HG02970 (cell line): ENCODE data around the gene ATP2B2.
"Not testable (repeated sequence)": the region's sequence is repeated elsewhere in the genome, so short reads cannot be mapped to it uniquely, and the experiment has no call there.

Experiments used
- ATAC-seq: cut with Tn5 transposase; IDR thresholded peaks from one replicate; pipeline ENCODE4 v1.9.1; 2021; ENCODE audit warnings: mild to moderate bottlenecking, moderate library complexity, moderate number of reproducible peaks; ENCODE audit not compliant: unreplicated experiment, low FRiP score

Gene ATP2B2

DNA sequence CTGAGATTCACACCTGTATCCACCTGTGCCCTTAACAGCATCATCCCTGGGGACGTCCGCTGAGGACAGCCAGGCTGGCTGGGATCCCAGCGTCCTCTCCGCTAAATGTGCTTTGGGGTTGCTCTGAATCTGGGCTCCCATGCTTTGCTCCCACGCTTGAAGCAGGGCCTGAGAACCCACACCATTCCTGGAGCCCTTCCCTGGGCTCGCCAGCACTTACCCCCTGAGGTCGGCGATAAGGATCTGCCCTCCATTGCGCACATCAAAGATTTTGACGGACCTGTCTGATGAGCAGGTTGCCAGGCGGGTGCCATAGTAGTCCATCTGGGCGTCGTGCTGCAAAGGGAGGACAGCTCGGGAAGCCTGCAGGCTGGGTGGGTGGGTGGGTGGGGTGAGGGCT is 190.3 kb downstream of the ATP2B2 start:
- ATAC-seq = no peak

DNA sequence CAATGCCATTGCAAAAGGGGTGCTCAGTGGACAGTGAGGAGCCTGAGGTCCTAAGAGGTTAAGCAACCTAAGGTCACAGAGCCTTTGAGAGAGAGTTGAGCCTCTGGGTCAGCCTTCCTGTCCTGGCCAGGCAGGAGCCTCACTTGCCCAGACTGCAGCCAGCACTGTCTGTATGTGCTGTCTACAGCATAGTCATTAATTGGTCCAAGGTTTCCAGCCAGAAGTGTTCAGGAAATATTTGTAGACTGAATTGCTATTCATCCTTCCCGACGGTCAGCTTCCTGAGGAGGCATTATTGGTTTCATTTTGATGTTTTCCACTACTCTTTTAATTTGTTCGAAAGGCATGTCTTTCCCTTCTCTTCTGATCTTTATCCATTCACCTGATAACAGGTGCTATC is 192.5 kb downstream of the ATP2B2 start:
- ATAC-seq = no peak

DNA sequence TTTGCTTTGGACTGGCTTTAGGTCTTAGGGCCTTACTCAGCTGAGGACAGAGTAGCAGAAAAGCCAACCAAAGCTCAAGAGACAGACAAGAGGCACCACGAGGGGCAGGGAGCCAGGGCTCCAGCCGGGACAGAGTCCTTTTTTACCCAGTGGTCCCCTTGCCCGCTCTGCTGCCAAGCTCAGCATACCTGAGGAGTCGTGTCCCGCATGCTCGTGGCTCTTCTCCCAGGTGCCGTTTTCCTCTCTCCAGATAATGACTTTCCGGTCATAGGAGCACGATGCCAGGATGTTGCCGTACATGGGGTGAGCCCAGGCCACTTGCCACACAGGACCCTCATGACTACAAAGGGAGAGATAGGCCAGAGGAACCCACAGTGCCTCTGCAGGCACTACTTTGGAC is 193.0 kb downstream of the ATP2B2 start:
- no peak for ATAC-seq

DNA sequence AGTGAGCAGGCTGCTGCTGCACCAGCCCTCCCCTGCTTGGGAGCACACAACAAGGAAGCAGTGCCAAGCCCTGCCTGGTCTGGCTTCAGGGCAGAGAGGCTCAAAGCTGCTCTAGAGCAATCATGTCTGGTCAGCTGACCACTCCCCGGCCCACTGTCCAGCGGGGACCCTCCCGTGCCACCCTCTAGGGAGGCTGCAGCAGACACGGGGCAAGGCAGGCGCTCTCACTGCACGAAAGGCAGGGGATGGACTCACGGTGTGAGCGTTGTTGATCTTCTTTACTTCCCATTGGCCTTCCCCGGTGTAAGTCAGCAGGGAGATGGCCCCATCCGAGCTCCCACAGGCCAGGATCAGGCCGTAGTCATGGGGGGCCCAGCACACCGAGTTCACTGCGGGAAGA is 193.7 kb downstream of the ATP2B2 start:
- no peak for ATAC-seq

DNA sequence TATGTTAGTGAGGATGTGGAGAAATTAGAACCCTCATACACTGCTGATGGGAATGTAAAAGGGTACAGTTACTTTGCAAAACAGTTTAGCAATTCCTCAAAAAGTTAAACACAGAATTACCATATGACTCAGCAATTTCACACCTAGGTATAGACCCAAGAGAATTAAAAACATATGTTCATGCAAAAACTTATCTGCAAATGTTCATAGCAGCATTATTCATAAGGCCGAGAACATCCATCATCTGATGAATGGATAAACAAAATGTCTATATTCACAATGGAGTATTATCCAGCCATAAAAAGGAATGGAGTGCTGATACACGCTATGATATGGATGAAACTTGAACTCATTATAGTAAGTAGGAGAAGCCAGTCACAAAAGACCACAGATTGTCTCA is 194.8 kb downstream of the ATP2B2 start:
- no peak for ATAC-seq

DNA sequence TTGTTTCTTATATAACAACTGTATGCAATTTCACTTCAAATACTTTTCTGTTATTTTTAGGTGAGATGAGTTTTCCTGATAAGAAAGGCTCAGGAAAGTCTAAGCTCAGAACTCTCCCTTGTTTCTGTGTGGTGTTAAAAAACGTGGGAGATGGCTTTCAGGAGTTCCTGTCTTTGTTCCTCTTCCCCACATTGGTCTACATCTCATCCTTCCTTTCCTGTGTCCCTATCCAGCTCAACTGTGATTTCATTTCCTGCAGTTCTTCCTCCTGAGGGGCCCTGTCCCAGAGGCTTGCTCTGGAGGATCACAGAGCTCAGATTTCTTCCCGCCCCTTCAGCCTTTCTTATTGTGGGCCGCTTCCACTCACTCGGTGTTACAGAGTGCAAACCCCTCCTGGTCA is 195.7 kb downstream of the ATP2B2 start:
- ATAC-seq = no peak

DNA sequence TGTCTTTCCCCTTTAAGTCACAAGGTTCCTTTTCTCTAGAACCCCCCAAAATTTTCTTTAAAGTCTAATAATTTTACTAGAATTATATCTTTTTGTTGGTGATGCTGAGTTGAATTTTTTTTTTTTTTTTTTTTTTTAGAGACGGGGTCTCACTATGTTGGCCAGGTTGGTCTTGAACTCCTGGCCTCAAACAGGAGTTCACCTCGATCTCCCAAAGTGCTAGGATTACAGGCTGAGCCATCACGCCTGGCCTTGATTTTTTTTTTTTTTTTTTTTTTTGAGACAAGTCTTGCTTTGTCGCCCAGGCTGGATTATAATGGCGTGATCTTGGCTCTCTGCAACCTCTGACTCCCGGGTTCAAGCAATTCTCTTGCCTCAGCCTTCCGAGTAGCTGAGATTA is 196.7 kb downstream of the ATP2B2 start:
- no peak for ATAC-seq

DNA sequence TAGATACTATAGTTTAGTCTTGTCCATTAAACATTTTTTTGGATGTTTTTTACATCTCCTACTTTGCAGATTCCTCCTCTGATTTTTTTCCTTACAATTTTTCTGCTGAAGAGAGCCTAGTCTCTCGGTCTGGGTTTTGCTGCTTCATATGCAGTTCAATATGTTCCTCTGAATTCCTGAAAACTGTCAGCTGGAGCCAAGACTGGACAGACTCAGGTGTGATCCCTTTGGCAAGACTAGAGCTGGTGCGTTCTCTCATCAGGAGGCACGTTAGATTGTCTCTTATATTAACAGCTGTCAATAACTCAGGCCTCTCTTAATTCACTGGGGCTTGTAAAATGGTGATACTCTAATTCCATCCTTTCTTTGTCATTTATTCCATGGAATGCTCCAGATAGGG is 199.2 kb downstream of the ATP2B2 start:
- no peak for ATAC-seq

DNA sequence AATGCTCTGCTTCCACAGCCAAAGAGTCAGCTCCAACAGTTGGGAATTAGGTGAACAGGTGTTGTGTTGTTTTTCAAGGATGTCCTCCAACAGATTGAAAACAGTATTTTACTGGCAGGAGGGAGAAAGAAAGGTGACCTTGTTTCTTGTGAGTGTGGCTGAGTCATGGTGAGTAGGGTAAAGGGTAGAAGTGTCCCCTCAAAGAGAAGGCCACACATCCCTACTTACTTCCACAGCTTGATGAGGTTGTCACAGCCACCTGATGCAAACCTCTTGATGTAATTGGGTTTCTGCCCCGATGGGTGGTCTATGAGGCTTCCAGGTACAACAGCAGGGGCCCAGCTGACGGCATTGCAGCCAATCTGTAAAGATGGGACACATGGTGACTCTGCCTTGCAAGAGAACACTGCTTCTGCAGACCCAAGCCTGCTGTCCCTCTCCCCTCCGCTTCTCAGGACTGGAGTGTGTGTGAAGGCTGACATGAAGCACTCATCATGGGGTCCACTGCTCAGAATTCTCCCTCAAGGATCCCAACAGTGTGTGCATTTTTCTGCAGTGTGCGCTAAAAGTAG is 200.0 kb downstream of the ATP2B2 start:
- ATAC-seq = no peak

DNA sequence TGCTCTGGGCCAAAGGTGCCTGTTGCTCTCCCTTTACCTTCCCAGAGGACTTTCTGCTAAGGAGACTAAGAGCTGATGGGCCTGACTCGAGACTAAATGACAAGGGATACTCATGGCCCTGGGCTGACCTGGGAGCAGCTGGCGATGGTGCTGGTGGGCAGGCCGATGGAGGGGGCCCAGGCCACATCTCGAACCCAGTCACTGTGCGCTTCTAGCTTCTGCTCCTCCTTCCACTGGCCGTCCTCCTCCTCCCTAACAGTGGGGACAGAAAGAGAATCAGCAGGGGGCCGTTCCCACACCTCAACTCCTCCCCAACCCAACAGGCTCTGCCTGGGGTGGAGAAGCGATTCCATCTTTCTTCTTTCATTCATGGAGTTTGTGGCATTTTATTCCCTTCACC is 200.5 kb downstream of the ATP2B2 start:
- ATAC-seq = no peak

DNA sequence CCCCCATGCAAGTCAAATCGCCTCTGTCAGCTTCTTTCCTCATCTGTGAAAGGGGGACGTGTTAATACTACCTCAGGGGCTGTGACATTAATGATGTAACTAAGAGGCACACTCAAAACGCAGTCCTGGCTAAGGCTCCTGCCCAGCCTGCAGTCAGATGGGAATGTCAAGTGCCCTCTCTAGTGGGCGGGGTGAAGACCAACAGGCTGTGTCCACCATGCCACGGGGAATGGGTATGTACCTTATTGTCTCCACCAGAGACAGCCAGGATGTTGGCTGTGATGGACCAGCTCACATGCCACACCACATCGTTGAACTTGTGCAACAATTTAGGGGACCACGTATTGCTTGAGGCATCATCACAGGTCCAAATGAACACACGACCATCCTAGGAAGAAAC is 201.6 kb downstream of the ATP2B2 start:
- no peak for ATAC-seq

DNA sequence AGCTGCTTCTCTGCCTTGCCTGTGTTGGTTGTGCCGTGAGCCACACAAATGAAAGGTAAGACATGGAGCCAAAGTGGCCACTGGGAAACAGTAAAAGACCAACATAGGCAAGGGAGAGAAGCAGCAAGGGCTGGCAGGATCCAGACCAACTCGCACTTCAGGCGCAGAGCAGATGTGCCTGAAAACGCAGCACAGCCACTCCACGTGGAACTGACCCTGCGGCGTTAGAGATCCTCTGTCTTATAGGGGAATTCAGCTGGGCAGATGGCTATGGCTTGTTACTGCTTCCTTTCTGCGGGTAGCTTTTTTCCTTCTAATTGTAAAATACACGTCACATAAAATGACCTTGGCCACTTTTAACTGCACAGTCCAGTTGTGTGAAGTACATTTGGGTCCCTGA is 202.3 kb downstream of the ATP2B2 start:
- ATAC-seq = no peak

DNA sequence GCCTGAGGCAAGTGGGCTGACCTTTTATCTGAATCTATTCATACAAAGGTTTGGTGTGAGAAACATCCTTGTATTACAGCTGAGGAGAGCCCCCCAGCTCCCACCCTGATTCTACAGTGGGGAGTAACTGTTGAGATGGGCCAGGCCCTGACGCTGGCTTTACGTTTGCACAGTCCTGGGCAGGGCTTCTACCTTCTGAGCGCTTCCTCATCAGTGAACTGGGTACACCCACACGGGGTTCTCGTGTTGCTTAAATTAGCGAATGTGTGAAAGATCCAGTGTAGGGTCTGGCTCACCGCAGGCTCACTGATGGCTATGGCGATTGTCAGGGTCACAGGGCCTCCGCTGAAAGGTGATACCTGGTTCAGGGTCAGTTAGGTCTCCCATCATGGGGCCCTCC is 205.3 kb downstream of the ATP2B2 start:
- ATAC-seq = no peak

DNA sequence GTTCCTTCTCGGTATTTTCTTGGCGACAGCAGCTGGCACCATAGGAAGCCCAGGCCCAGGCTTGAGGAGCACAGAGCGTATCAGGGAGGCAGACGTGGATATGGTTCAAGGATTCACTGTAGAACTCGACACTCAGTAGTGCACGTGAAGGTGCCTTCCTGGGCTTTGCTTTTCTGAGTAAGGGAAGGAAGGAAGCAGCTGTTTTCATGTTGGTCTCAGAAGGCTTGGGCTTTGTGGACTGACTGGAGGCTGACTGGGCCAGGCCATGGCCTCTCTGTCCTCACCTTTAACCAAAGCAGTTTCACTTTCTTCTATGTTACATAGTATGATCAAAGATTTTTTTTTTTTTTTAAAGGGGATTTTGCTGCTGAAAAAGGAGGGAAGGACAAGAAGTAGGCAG is 205.7 kb downstream of the ATP2B2 start:
- no peak for ATAC-seq

DNA sequence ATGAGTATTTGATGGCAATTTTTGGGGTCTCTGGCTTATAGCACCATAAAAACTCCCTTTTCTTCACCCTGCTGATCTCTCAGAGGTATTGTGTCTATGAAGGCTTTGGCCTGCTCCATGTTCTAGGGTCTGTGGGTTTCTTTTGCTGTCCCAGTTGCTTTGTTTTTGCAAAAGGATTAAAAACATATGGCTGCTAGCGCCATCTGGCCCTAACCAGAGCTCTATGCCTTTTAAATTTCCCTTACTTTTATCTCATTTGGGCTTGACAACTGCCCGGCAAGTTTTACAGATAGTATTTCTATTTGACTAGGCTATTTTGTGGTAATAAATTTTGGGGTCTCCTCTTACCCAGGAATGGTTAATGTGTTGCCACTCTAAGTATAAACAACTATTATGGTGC is 206.2 kb downstream of the ATP2B2 start:
- ATAC-seq = no peak

DNA sequence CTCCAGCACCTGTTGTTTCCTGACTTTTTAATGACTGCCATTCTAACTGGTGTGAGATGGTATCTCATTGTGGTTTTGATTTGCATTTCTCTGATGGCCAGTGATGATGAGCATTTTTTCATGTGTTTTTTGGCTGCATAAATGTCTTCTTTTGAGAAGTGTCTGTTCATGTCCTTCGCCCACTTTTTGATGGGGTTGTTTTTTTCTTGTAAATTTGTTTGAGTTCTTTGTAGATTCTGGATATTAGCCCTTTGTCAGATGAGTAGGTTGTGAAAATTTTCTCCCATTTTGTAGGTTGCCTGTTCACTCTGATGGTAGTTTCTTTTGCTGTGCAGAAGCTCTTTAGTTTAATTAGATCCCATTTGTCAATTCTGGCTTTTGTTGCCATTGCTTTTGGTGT is 207.3 kb downstream of the ATP2B2 start:
- ATAC-seq = not testable (repeated sequence)

DNA sequence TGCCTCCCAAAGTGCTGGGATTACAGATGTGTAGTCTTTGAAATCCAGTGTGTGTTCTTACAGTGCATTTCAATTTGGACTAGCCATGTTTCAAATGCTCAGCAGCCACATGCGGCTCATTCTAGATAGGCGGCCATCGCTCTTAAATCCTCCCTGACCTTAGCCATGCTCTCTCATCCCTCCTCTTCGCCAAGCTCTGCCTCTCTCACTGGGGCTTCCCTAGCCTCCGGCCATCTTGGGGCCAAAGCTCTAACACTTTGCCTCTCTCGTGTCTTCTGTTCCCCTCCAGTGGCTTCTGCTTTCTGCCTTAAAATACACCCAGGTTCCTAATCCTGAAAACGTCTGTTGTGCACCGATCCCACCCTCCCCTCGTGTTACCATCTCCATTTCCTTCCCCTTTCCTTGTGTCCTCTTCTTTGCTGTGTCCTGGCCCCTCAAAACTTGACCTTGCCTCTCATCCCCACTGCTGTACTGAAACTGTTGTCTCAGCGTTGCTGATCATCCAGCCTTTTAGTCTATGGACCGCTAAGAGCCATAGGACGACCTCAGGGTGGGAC is 211.3 kb downstream of the ATP2B2 start:
- ATAC-seq = no peak

DNA sequence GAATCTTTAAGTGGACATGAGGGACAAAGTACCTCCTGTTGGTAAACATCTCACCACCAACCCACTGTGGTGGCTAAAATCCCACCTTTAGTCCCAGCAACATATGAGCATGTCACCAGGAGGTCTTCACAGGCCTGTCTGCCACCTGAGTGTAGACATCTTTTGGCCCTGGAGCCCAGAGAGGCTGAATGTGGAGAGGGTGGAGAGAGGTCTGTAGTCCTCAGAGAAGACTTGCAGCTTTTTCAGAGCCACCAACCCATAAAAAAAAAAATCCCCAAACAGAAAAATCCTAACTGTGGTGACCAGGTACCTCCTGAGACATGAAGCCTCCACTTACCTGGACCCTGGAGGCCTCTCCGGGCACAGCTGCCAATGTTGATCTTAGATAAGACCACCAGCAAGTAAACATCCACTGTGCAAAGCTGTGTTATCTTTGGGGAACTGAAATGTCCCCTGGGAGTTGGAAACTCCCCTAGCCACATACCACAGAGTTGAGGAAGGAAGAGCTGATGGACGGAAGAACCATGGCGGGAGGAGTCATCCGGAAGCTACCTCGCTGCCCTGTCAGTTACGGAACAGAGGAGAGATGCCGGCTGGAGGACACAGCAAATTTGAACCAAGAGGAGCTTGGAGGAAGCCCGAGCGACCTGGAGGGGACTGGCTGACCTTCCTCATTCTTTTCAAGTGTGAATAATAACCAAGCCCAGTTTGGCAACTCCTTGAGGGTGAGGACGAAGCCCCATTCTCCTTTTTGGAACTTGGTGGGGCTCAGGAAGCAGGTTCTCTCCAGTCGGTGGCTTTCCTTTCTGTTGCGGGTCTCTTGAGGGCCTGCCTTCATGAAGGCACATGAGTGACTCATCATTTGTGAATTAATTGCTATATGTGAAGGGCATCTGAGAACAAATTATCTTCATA is 212.6 kb downstream of the ATP2B2 start, which contains the start of gene GHRL:
Gene GHRL, minus strand, starts transcription at position 443 of the 915 bp plus-strand sequence. CDS start 2,767 bp downstream, outside the sequence.
- ATAC-seq = peak; percentile 65

DNA sequence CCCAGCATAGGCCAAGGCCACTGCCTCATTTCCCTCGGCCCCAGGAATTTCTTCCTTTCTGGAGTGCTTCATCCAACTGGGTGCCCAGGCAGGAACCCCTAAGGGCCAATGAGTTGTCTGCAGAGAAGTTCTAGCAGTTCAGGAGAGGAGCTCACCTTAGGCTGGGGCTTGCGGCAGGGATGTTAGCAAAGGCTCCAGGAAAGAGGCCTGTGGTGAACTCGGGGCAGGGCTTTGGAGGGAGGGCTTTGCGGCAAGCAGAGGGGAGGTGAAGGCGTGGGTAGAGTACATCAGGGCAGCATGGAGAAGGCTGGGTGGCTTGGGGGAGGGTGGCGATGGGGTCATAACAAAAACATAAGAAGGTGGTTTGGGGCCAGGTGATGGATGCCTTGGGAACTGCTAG is 213.7 kb downstream of the ATP2B2 start:
- no peak for ATAC-seq

DNA sequence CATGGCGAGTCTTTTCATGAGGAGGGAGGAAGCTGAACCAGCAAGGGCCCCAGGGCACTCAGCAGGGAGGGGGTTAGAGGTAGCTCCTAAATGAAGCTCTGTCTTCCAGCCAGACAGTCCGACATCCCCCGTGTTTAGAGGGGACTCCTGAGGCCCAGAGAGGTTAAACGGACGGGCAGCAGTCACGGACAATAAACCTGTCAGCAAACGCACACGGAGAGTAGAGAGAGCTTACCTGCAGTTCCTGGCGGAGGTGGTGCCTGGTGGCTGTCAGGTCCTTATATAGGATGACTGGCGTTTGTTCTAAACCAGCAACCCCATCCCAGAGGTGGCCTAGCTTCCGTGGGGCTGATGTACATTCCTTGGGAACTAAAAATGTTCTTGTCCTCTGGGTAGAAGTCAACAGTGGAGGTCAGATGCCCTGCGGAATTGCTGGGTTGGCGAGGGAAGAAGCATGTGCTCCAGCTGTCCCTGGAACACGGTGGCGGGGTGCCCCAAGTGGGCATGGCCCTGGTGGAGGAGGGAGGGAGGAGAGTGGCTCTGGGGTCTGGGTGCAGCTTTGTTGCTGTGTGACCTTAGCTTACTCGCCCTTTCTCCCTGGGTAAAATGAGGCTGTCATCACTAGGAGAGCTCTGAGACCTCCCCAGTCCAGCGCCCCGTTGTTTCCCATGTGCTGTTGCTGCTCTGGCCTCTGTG is 214.8 kb downstream of the ATP2B2 start:
- ATAC-seq = no peak

DNA sequence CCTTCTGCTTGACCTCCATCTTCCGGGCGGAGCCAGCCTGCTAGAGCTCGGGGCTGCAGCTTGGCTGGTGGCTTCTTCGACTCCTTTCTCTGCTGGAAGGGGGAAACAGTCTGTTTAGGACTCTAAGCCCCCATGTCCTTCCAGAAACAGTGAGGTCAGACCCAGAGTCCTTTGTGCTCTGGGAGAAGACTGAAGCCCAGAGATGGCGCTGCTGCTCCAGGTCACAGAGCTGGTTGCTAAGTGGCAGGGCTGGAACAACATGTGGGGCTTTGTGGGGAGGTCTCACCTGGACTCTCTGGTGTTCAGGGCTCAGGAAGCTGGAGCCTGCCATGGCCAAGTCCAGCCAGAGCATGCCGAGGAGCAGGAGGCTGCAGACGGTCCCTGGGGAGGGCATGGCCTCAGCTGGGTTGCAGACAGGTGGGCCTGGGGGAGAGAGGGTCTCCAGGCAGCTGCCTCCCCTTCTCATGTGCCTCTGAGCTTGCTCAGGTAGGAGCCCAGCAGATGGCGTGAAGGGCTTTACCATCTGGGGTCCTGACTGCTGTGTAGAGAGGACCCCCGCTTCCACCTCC is 215.5 kb downstream of the ATP2B2 start:
- no peak for ATAC-seq
